ENCODE data around the gene SGMS1. TPM values are rescaled to one million over a fixed set of nuclear protein-coding genes. Genes with fewer than 3 reads are reported as not detected.
"Not testable (repeated sequence)": the region's sequence is repeated elsewhere in the genome, so short reads cannot be mapped to it uniquely, and the experiment has no call there.

SGMS1 gene
- total and polyA plus RNA-seq, 5 experiments from 2014 or later: 8.3 to 34.9 (median 11.0) TPM

DNA sequence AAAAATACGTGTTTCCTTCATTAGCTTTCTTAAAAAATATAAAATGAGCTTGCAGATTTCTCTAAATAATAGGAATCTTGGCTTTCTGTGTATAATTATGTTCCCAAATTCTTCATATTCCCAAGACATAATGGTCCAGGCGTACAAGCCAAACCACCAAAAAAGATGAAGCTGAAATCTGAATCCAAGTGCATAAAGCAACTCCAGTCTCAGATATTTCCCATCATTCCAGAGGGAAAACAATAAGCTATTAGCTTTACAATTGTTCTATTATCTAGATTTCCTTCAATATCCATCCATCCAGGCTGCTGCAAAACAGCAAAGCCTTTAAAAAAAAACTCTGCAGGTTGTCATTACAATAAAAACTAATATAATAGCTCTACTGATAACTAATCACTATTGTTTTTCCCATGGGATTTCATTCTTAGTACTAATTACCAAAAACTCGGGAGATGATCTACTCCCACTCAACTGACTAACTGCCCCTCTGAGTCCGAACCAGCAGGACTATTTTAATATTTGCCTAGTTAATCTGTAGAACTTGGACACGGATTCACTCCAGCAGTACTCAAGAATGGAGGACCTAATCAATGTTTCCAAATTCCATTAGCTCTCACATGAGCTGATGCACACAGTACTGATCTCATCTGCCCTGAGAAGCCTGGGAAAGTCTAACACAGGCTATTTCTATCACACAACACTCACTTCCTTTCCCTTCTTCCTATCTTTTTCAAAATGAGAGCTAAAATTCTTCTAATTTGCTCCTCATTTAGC lies 263.5 kb downstream of the SGMS1 start:
- no peak for ATAC-seq
- POLR2A ChIA-PET: no interaction called here
- DNase-seq: no peak
- peaks cover 17 to 45% (median 28%) of the 10 kb centered on the region in 4 donors for H3K4me1 Mint-ChIP-seq
- H3K36me3 Mint-ChIP-seq: peaks cover 12 to 31% (median 23%) of the 10 kb centered on the region in 3 donors
- peaks cover 0 to 9% (median 7%) of the 10 kb centered on the region in 9 donors for H3K9me3 Mint-ChIP-seq
- no peak overlapping the region for H3K27ac Mint-ChIP-seq
- no peak overlapping the region for H3K4me3 Mint-ChIP-seq
- H3K27me3 Mint-ChIP-seq: no peaks in the 10 kb centered on the region

DNA sequence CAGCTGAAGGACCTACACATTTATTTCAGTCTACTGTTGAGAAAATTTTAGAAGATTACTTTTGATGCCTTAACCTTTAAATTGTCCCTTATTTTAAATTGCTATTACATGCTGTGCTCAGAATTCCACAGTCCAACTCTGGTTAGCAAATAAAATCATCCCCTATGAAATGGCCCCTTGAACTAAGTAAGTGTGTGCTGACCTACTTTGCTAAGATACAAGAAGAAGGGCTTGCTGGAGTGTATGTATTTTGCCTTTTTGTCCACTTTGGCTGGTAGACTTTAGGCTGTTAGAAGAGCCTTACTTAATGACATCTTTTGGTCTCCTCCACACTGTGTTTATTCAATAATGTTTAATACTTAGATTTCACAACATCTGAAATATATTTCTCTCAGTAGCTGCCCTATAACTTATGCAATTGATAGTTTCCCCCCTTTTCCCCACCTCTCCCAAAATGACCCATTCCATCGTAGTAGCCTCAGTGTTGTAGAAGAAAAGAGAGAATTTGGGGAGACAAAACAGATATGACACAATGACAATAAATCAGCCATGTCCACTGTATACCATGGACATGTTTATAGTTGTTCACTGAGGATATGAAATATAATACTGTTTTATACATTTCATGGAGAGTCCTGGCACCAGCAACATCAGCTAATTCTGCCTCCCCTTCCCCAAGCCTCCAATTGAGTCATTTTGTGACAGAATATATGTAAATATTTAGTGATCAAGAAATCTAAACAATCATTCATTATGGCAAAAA lies 264.6 kb downstream of the SGMS1 start:
- no peaks in the 10 kb centered on the region for H3K27me3 Mint-ChIP-seq
- POLR2A ChIA-PET: no interaction called here
- DNase-seq: no peak
- peak overlapping the region in 2 of 10 donors; percentile 15 to 33 for H3K27ac Mint-ChIP-seq
- no peak overlapping the region for H3K4me3 Mint-ChIP-seq
- peaks cover 11 to 41% (median 25%) of the 10 kb centered on the region in 4 donors for H3K4me1 Mint-ChIP-seq
- H3K36me3 Mint-ChIP-seq: peaks cover 12 to 33% (median 22%) of the 10 kb centered on the region in 3 donors
- H3K9me3 Mint-ChIP-seq: peaks cover 0 to 12% (median 7%) of the 10 kb centered on the region in 9 donors
- ATAC-seq: no peak

DNA sequence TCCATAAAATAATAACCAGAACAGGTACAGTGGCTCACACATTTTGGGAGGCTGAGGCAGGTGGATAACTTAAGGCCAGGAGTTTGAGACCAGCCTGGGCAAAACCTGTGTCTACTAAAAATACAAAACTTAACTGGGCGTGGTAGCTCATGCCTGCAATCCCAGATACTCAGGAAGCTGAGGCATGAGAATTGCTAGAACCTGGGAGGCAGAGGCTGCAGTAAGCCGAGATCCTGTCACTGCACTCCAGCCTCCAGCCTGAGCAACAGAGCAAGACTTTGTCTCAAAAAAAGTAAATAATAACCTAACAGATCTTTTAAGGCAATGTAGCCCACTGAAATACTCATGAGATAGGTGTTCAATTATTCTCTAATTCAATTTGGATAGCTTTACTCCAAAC lies 265.3 kb downstream of the SGMS1 start:
- ATAC-seq (no peak), DNase-seq (no peak)
- H3K27me3 Mint-ChIP-seq: no peaks in the 10 kb centered on the region
- peak overlapping the region in 1 of 10 donors; percentile 38 for H3K27ac Mint-ChIP-seq
- H3K4me3 Mint-ChIP-seq: no peak overlapping the region
- peaks cover 7 to 28% (median 17%) of the 10 kb centered on the region in 3 donors for H3K36me3 Mint-ChIP-seq
- H3K9me3 Mint-ChIP-seq: peaks cover 0 to 12% (median 7%) of the 10 kb centered on the region in 9 donors
- peaks cover 11 to 35% (median 24%) of the 10 kb centered on the region in 4 donors for H3K4me1 Mint-ChIP-seq
- POLR2A ChIA-PET: no interaction called here

DNA sequence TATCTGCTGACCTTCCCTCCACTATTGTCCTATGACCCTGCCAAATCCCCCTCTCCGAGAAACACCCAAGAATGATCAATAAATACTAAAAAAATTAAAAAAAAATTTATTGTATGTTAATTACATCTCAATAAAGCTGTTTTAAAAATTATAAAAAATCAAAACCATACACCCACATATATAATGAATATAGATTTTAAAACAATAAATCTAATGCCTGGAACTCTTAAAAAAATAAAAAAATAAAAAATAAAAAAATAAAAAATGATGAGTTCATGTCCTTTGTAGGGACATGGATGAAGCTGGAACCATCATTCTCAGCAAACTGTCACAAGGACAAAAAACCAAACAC lies 267.3 kb downstream of the SGMS1 start:
- DNase-seq: not testable (repeated sequence)

DNA sequence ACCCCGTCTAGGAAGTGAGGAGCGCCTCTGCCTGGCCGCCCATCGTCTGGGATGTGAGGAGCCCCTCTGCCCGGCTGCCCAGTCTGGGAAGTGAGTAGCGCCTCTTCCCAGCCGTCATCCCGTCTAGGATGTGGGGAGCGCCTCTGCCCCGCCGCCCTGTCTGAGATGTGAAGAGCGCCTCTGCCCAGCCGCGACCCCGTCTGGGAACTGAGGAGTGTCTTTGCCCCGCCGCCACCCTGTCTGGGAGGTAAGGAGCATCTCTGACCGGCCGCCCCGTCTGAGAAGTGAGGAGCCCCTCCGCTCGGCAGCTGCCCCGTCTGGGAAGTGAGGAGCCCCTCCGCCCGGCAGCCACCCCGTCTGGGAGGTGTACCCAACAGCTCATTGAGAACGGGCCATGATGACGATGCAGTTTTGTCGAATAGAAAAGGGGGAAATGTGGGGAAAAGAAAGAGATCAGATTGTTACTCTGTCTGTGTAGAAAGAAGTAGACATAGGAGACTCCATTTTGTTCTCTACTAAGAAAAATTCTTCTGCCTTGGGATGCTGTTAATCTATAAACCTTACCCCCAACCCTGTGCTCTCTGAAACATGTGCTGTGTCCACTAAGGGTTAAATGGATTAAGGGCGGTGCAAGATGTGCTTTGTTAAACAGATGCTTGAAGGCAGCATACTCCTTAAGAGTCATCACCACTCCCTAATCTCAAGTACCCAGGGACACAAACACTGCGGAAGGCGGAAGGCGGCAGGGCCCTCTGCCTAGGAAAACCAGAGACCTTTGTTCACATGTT lies 267.9 kb downstream of the SGMS1 start:
- H3K27me3 Mint-ChIP-seq: not testable (repeated sequence)

More for the DNA sequence above, 267.3 kb downstream of the SGMS1 start:
- H3K4me3 Mint-ChIP-seq, ATAC-seq, H3K27ac Mint-ChIP-seq, POLR2A ChIA-PET, H3K27me3 Mint-ChIP-seq: not testable (repeated sequence)
- Mint-ChIP-seq H3K36me3 (peaks cover 6 to 33% (median 18%) of the 10 kb centered on the region in 3 donors), H3K9me3 (peaks cover 0 to 16% (median 5%) of the 10 kb centered on the region in 9 donors), H3K4me1 (peaks cover 6 to 21% (median 14%) of the 10 kb centered on the region in 4 donors)

DNA sequence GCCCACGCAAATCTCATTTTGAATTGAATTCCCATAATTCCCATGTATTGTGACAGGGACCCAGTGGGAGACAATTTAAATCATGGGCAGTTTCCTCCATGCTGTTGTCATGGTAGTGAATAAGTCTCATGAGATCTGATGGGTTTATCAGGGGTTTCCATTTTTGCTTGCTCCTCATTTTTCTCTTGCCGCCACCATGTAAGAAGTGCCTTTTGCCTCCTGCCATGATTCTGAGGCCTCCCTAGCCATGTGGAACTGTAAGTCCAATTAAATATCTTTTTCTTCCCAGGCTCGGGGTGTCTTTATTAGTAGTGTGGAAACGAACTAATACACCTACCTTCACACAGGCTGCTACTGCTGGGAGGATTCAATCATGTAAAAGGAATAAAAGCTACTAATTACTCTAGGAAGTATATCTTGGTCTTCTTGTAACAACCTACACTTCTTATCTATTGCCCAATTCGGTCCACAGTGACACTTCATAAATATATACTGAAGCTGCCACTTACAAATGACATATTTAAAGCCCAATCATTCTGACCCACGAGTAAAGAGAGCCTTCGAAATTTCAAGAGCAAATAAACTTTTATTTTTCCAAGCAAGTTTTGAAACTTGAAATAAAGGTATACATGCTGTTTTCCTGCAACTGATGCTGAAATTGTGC lies 272.1 kb downstream of the SGMS1 start:
- no peaks in the 10 kb centered on the region for H3K27me3 Mint-ChIP-seq
- no peak overlapping the region for H3K27ac Mint-ChIP-seq
- no peak for DNase-seq
- H3K36me3 Mint-ChIP-seq: peaks cover 24 to 51% (median 26%) of the 10 kb centered on the region in 3 donors
- peaks cover 0 to 28% (median 10%) of the 10 kb centered on the region in 9 donors for H3K9me3 Mint-ChIP-seq
- peaks cover 10 to 30% (median 22%) of the 10 kb centered on the region in 4 donors for H3K4me1 Mint-ChIP-seq
- H3K4me3 Mint-ChIP-seq: no peak overlapping the region
- no peak for ATAC-seq
- POLR2A ChIA-PET: no interaction called here

More for the DNA sequence above, 267.9 kb downstream of the SGMS1 start:
- H3K36me3 Mint-ChIP-seq: peaks cover 9 to 38% (median 18%) of the 10 kb centered on the region in 3 donors
- POLR2A ChIA-PET, H3K27ac Mint-ChIP-seq, DNase-seq, H3K4me3 Mint-ChIP-seq, ATAC-seq: not testable (repeated sequence)
- peaks cover 0 to 20% (median 5%) of the 10 kb centered on the region in 9 donors for H3K9me3 Mint-ChIP-seq
- H3K4me1 Mint-ChIP-seq: peaks cover 4 to 16% (median 11%) of the 10 kb centered on the region in 4 donors

DNA sequence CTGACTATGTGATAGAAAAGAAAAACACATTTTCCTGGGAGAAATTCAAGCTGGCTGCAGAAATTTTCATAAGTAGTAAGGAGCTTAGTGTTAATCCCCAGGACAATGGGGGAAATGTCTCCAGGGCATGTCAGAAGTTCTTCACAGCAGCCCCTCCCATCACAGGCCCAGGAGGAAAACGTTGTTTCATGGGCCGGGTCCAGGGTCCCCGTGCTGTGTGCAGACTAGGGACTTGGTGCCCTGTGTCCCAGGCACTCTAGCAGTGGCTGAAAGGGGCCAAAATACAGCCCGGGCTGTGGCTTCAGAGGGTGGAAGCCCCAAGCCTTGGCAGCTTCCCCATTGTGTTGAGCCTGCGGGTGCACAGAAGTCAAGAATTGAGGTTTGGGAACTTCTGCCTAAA lies 273.4 kb downstream of the SGMS1 start:
- Mint-ChIP-seq H3K27ac (no peak overlapping the region), H3K9me3 (peaks cover 0 to 28% (median 7%) of the 10 kb centered on the region in 9 donors), H3K4me1 (peaks cover 10 to 30% (median 22%) of the 10 kb centered on the region in 4 donors), H3K36me3 (peaks cover 22 to 44% (median 24%) of the 10 kb centered on the region in 3 donors), H3K27me3 (no peaks in the 10 kb centered on the region), H3K4me3 (no peak overlapping the region)
- no peak for ATAC-seq
- DNase-seq: no peak
- POLR2A ChIA-PET: no interaction called here

DNA sequence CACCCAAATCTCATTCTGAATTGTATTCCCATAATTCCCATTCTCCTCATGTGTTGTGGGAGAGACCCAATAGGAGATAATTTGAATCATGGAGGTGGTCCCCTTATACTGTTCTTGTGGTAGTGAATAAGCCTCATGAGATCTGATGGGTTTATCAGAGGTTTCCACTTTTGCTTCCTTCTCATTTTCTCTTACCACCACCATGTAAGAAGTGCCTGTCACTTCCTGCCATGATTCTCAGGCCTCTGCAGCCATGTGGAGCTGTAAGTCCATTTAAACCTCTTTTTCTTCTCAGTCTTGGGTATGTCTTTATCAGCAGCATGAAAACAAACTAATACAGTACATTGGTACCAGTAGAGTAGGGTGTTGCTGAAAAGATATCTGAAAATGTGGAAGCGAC lies 274.2 kb downstream of the SGMS1 start:
- Mint-ChIP-seq H3K27ac (no peak overlapping the region), H3K4me1 (peaks cover 10 to 30% (median 22%) of the 10 kb centered on the region in 4 donors), H3K9me3 (peaks cover 0 to 25% (median 5%) of the 10 kb centered on the region in 9 donors), H3K36me3 (peaks cover 20 to 39% (median 24%) of the 10 kb centered on the region in 3 donors), H3K27me3 (no peaks in the 10 kb centered on the region), H3K4me3 (no peak overlapping the region)
- POLR2A ChIA-PET: no interaction called here
- ATAC-seq: no peak
- no peak for DNase-seq

DNA sequence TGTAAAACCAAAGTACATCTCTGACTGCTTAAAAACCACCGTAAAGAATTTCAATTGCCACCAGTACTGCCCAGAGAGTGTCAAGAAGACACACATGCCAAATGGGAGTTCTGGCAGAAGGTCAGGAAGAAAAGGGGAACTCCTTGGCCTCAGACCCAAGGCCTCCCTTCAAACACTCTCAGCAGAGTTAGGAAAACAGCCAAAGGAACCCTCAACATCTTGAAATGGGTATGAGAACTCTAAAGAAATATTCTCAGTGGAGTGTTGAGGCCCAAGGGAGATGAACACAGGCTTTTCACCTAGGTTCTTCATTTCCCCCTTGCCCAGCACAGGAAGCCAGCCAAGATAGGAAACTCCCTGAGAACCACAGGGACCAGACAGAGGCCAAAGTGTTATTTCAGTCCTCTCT lies 276.4 kb downstream of the SGMS1 start:
- DNase-seq (no peak), ATAC-seq (no peak)
- Mint-ChIP-seq H3K4me1 (peaks cover 10 to 30% (median 22%) of the 10 kb centered on the region in 4 donors), H3K27me3 (no peaks in the 10 kb centered on the region), H3K9me3 (peaks cover 0 to 22% (median 5%) of the 10 kb centered on the region in 9 donors), H3K27ac (no peak overlapping the region), H3K36me3 (peaks cover 24 to 45% (median 32%) of the 10 kb centered on the region in 3 donors), H3K4me3 (no peak overlapping the region)
- POLR2A ChIA-PET: no interaction called here

GRCh38 chr10:50346942-50347341 lies 276.8 kb downstream of the SGMS1 start:
- Mint-ChIP-seq H3K4me1 (peaks cover 10 to 30% (median 22%) of the 10 kb centered on the region in 4 donors), H3K27me3 (no peaks in the 10 kb centered on the region), H3K36me3 (peaks cover 23 to 45% (median 36%) of the 10 kb centered on the region in 3 donors), H3K27ac (peak overlapping the region in 1 of 10 donors; percentile 31), H3K9me3 (peaks cover 0 to 22% (median 5%) of the 10 kb centered on the region in 9 donors), H3K4me3 (no peak overlapping the region)
- no peak for DNase-seq
- POLR2A ChIA-PET: no interaction called here
- no peak for ATAC-seq

DNA sequence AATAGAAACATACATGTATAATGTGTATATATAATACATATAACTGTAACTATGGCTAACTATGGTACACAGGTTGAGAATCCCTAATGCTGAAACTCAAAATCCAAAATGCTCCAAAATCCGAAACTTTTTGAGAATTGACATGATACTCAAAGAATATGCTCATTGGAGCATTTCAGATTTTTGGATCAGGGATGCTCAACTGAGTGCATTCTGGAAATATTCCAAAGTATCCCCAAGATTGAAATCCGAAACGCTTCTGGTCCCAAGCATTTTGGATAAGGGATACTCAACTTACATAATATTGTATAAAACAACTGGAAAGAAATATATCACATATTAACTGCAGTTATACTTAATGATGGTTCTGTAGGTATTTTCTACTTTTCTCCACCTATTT lies 278.2 kb downstream of the SGMS1 start:
- no peak overlapping the region for H3K27ac Mint-ChIP-seq
- peaks cover 10 to 25% (median 22%) of the 10 kb centered on the region in 4 donors for H3K4me1 Mint-ChIP-seq
- POLR2A ChIA-PET: no interaction called here
- no peak overlapping the region for H3K4me3 Mint-ChIP-seq
- no peak for DNase-seq
- H3K27me3 Mint-ChIP-seq: no peaks in the 10 kb centered on the region
- ATAC-seq: no peak
- H3K36me3 Mint-ChIP-seq: peaks cover 14 to 40% (median 36%) of the 10 kb centered on the region in 3 donors
- H3K9me3 Mint-ChIP-seq: peaks cover 0 to 13% (median 5%) of the 10 kb centered on the region in 9 donors

Data from naive thymus-derived CD8-positive, alpha-beta T cell (primary cell).